HG02870 (cell line): Measurements from ENCODE around the gene XYLB.
"Not testable (repeated sequence)": the region's sequence is repeated elsewhere in the genome, so short reads cannot be mapped to it uniquely, and the experiment has no call there.

Source experiments
- ATAC-seq: cut with Tn5 transposase; IDR thresholded peaks from one replicate; pipeline ENCODE4 v1.9.1; 2021; ENCODE audit warnings: mild to moderate bottlenecking, moderate library complexity; ENCODE audit not compliant: unreplicated experiment

Gene XYLB

DNA sequence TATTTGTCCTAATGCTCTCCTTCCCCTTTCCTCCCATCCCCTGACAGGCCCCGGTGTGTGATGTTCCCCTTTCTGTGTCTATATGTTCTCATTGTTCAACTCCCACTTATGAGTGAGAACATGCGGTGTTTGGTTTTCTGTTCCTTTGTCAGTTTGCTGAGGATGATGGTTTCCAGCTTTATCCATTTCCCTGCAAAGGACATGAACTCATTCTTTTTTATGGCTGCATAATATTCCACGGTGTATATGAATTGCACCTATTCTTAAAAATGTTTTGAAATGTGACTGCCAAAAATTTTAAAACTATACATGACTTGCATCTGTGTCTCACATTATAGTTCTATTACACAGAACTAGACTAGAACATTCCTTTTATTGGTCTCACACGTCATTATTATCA, 25.9 kb upstream of the XYLB start:
- not testable (repeated sequence) for ATAC-seq

GRCh38 chr3:38323060-38323459, 23.5 kb upstream of the XYLB start:
- ATAC-seq, result no peak

GRCh38 chr3:38325256-38325655, 21.3 kb upstream of the XYLB start:
- ATAC-seq, result no peak

GRCh38 chr3:38327335-38328009, 19.1 kb upstream of the XYLB start:
- ATAC-seq, result no peak

- ATAC-seq, result no peak
Measured at GRCh38 chr3:38331257-38332022, 15.1 kb upstream of the XYLB start.

DNA sequence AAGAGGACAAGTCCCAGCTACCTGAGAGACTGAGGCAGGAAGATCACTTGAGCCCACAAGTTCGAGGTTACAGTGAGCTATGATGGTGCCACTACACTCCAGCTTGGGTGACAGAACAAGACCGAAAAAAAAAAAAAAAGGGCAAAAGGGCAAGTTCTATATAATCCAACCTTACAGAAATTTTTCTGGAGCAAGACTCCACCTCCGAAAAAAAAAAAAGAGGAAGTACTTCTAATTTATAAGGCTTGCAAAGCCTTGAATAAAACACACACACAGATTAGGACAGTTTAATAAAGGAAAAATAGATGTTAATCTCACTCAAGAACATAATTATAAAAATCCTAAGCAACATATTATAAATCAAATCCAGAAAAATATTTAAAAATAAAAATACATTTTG, 14.4 kb upstream of the XYLB start:
- no peak for ATAC-seq

DNA sequence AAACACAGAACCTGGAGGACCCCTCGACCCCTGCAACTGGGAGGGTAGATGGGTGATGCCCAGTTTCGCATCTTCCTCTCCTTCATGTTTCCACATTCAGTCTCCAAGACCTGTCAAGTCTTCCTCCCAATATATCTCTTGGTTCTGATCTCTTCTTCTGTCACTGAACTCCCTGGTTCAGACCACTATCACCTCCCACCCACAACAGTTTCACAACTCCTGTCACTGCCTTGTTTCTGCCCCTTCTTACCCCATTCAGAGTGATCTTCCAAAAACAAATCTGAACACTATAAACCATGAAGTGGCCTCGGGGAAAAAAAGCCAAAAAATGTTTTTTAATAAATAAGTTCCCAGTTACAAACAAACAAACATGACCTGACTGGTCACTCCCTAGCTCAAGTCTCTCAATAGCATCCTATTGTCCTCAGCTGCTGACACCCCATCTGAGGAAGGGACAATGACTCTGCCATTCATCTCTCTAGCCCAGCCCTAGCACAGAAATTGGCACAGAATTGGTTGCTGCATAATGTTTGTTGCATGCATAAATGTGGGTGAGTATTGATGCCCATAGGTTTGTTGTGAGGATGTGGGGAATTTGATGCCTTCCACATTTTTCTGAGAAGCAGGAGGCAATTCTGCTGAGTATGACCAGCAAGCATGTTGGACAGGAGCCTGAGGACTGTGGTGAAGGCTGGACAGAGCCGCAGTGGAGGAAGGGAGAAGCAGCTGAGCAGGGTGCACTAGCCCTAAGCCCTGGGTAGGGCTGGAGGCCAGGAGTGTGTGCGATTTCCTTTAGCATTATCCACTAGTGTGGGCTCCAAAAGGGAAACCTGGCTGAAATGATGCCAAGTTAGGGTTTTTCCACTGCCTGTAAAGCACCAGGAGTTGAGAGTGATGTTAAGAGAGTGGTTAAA, 12.2 kb upstream of the XYLB start:
- ATAC-seq, result no peak

DNA sequence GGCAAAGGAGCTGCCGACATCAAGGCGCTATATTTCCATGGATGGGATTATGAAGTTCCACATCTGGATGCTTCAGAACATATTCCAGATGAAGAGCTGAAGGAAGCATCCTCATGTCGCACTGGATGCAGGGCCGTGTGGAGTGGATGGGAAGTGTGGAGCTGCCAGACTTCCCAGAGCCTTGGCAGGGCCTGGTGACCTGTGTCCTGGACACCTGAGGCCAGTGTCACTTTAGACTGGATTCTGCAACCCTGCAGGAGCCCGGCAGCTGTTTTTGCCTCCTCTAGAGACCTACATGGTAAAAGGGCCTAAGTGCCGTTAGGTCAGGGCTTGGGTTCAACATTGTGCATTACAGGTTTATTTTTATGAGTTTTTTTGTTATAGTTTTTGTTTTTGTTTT, 11.3 kb upstream of the XYLB start:
- no peak for ATAC-seq

DNA sequence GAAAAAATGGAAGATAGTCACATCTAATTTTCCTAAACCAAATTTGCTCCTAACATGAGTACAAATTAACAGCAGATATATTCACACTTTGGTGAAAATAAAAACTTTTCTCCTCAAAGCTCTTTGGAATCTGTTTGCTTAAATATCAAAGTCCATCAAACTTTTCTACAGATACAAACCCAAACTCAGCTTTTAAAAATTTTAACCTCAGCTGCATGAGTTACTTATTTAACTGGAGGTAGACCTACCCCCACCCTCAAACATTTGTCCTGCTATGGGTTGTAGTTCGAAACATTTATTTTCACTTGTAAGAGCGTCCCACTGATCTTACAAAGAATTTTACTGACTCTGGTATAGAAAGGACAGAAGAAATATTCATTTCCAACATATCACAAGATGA, 8.9 kb upstream of the XYLB start:
- ATAC-seq, result no peak

DNA sequence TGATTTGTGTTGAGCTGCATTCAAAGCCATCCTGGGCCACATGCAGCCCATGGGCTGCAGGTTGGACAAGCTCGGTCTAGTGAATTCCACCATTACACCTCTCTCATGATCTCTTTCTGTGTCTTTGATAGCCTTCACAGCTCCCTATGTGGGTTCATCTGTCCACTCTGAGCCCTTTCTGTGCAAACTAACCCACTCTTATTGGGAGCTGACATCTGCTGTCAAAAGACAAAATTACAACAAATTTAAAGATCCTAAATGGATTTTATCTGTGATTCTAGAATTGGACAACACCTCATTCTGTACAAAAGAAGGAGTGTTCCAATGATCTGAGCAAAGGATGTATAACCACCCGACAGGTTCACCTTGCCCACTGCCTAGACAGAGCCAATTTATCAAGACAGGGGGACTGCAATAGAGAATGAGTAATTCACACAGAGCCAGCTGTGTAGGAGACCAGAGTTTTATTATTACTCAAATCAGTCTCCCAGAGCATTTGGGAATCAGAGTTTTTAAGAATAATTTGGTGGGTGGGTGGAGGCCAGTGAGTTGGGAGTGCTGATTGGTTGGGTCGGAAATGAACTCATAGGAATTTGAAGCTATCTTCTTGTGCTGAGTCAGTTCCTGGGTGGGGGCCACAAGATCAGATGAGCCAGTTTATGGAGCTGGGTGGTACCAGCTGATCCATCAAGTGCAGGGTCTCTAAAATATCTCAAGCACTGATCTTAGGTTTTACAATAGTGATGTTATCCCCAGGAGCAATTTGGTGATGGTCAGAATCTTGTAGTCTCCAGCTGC, 2.6 kb upstream of the XYLB start:
- ATAC-seq, result no peak

GRCh38 chr3:38345879-38346586, 552 bp upstream of the XYLB start:
- ATAC-seq, result peak; percentile 24

- ATAC-seq, result no peak
Measured at GRCh38 chr3:38347421-38348200, 1.0 kb downstream of the XYLB start.

DNA sequence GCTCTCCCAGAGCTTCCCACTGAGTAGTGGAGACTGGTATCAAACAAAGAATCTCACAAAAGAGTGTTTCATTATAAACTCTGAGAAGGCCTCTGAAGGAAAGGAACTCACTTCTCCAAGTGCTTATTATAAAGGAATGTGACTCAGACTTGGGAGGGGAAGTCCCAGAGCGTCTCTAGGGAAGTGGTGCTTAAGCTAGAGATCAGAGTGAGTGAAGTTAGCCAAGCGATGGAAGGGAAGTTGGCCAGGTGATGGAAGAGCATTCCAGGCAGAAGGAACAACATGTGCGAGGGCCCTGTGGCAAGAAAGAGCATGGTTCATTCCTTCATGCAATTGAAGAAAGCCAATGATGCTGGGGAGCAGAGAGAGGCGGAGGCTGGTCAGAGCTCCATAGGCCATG, 2.3 kb downstream of the XYLB start:
- ATAC-seq, result no peak

GRCh38 chr3:38349684-38350359, 3.2 kb downstream of the XYLB start:
- no peak for ATAC-seq

DNA sequence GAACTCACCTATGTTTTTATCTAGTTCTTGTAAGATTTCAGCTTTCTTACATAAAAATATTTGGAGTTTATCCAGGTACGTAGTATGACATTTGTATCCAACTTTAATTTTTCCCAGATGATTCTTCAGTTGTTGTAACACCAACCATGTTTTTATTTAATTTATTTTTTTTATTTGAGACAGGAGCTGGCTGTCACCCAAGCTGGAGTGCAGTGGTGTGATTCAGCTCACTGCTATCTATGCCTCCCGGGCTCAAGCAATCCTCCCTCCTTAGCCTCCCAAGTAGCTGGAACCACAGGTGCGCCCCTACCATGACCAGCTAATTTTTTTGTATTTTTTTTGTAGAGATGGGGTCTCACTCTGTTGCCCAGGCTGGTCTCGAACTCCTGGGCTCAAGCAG, 6.6 kb downstream of the XYLB start:
- no peak for ATAC-seq

GRCh38 chr3:38354588-38355330, 8.2 kb downstream of the XYLB start:
- ATAC-seq, result no peak

- ATAC-seq, result no peak
Measured at GRCh38 chr3:38359038-38359437, 12.5 kb downstream of the XYLB start.

DNA sequence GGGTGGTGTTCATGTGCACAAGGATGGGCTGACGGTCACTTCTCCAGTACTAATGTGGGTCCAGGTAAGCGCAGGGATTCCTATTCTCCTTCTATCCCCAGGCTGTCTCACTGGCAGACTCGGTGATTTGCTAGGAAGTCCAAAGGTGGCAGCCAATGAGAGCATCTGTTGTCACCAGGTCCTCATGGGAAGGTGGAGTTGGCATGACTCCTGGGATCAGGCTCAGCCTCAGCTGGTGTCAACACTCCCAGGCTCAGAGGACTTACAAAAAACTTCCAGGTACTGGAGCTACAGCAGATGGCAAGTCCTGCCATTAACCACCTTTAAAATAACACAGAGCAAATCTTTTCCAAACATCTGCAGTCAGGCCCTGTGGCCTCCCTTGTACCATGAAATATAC, 13.8 kb downstream of the XYLB start:
- ATAC-seq, result no peak
